LNCaP clone FGC (cell line): ENCODE measurements around the gene NEK6.

Source experiments
- DNase-seq: peaks from one replicate; pipeline ENCODE4 v3.0.0-alpha.2; 2011; ENCODE audit warnings: low read depth
- H3K4me3 ChIP-seq: 2 replicates; pipeline ENCODE4 v1.5.1; 2011; ENCODE audit warnings: mild to moderate bottlenecking, low read depth, low read length, control low read depth
- CTCF ChIP-seq: IDR thresholded peaks from 2 replicates; pipeline ENCODE4 v1.5.1; 2012; ENCODE audit warnings: mild to moderate bottlenecking; ENCODE audit not compliant: control insufficient read depth, insufficient read depth; ENCODE audit errors: extremely low read depth

NEK6 gene

GRCh38 chr9:124329206-124329792, 71.5 kb downstream of the NEK6 start:
- no peak overlapping the region for H3K4me3 ChIP-seq
- DNase-seq, result no peak
- TF ChIP-seq CTCF, result no peak

- no peak for DNase-seq
- no peak overlapping the region for H3K4me3 ChIP-seq
- TF ChIP-seq CTCF, result no peak
Measured at GRCh38 chr9:124330011-124330697, 72.4 kb downstream of the NEK6 start.

- no peak for TF ChIP-seq CTCF
- H3K4me3 ChIP-seq, result no peak overlapping the region
- no peak for DNase-seq
Measured at GRCh38 chr9:124331580-124331979, 73.8 kb downstream of the NEK6 start.

GRCh38 chr9:124332361-124333202, 74.8 kb downstream of the NEK6 start:
- H3K4me3 ChIP-seq, result no peak overlapping the region
- DNase-seq, result no peak
- TF ChIP-seq CTCF, result no peak

GRCh38 chr9:124333203-124333579, 75.4 kb downstream of the NEK6 start:
- no peak for TF ChIP-seq CTCF
- DNase-seq, result no peak
- no peak overlapping the region for H3K4me3 ChIP-seq

- DNase-seq, result no peak
- TF ChIP-seq CTCF, result no peak
- no peak overlapping the region for H3K4me3 ChIP-seq
Measured at GRCh38 chr9:124334568-124335319, 77.0 kb downstream of the NEK6 start.
